ENCODE data around the gene PTPRN2. TPM values are rescaled to one million over a fixed set of nuclear protein-coding genes. Genes with fewer than 3 reads are reported as not detected.

PTPRN2 gene
- total and polyA plus RNA-seq, 2 of the 8 experiments (the other 6 are each of a cell fraction or from before 2014, with no cell fraction given), result 2.6 to 4.5 TPM

DNA sequence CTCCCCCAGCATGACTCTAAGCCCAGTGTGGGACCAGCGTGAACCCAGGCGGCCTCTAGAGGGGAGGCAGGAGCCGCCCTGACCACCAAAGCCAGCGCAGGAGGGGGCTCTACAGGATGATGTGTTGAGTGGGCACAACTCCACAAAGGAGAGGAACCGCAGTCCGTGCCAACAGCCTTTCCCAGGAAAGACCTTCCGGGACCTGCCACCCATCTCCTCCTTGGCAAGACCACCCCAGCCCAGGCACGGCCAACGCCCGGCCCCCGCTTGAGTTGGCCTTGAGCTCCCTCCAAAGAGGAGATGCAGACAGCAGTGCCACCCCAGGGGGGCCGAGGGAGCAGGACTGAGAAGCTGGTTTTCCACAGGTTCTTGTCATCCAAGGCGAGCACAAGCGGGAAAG is 38.9 kb downstream of the PTPRN2 start:
- CTCF ChIA-PET (ENCODE audit: partially characterized antibody), result interaction anchor here (1.0 to 1.3 kb wide), 5 partner anchors 9 to 99 kb away, joined by 3 to 5 read pairs (median 4); no protein-coding TSS in a partner anchor
- no peak overlapping the region for H3K4ac ChIP-seq (replicated peaks; ENCODE audit: insufficient read length, low read depth, low read length)
- H4K91ac ChIP-seq (replicated peaks; ENCODE audit: insufficient read length, low read length), result no peak overlapping the region
- POLR2A ChIA-PET (ENCODE audit: partially characterized antibody), result no interaction called here
- no peaks in the 10 kb centered on the region for H3K36me3 ChIP-seq (ENCODE audit: control insufficient read depth in 2 of 4, insufficient read depth in 4 of 4, low read length in 3 of 4)
- H4K8ac ChIP-seq (ENCODE audit: extremely low read depth, insufficient read depth, low read length), result peak overlapping the region; percentile 45
- H2AFZ ChIP-seq (ENCODE audit: low read length), result no peak overlapping the region
- no peaks in the 10 kb centered on the region for H3K9me3 ChIP-seq (ENCODE audit: insufficient read depth in 2 of 2, low read depth in 1 of 2, low read length in 1 of 2)
- no peak overlapping the region for H2BK20ac ChIP-seq (ENCODE audit: low read length)
- H2AK5ac ChIP-seq (ENCODE audit: low read depth, low read length), result no peak overlapping the region
- no peak for FAIRE-seq
- no peak overlapping the region for H3K18ac ChIP-seq (ENCODE audit: extremely low read depth, low read length)
- H3K4me3 ChIP-seq (ENCODE audit: extremely low read depth in 1 of 4, insufficient read depth in 2 of 4, low read depth in 3 of 4, low read length in 4 of 4), result no peak overlapping the region
- no peaks in the 10 kb centered on the region for H3K27me3 ChIP-seq (replicated peaks in 1 of 4; ENCODE audit: control insufficient read depth in 3 of 4, extremely low read depth in 1 of 4, insufficient read depth in 3 of 4, low read length in 3 of 4)
- H3K4me1 ChIP-seq (replicated peaks in 1 of 4; ENCODE audit: control insufficient read depth in 3 of 4, insufficient read depth in 4 of 4, low read length in 3 of 4), result peaks cover 0 to 19% (median 14%) of the 10 kb centered on the region in 4 experiments; a peak in 6 of 7 replicates
- WGBS, 2 experiments (ENCODE audit: extremely low coverage in 1 of 2, insufficient coverage in 1 of 2, insufficient read length in 1 of 2, insufficient replicate concordance in 2 of 2, low coverage in 1 of 2, low lambda C conversion rate in 2 of 2, missing lambda C conversion rate in 1 of 2), result 80% methylated on average over 14 of the region's 14 CpGs; no CpG with 5 or more reads in 1 of the 2 experiments
- no peaks in the 10 kb centered on the region for H3K23me2 ChIP-seq (ENCODE audit: low read depth, low read length)
- H2BK15ac ChIP-seq (ENCODE audit: low read length), result no peak overlapping the region
- H3K56ac ChIP-seq (replicated peaks; ENCODE audit: insufficient read length, low read depth, low read length), result no peak overlapping the region
- H2BK5ac ChIP-seq (ENCODE audit: low read depth, low read length), result no peak overlapping the region
- H3K27ac ChIP-seq (ENCODE audit: low read depth, low read length), result no peak overlapping the region
- no peak overlapping the region for H3K23ac ChIP-seq (ENCODE audit: insufficient read length)
- H3K4me2 ChIP-seq (ENCODE audit: insufficient read depth in 1 of 2, low read depth in 2 of 2, low read length in 2 of 2), result no peak overlapping the region
- H3K14ac ChIP-seq (ENCODE audit: insufficient read length), result no peak overlapping the region
- H3K79me1 ChIP-seq (ENCODE audit: low read depth, low read length), result no peaks in the 10 kb centered on the region
- no peaks in the 10 kb centered on the region for H3K79me2 ChIP-seq (ENCODE audit: control insufficient read depth in 1 of 2, insufficient read depth in 2 of 2, low read length in 2 of 2)
- TF ChIP-seq JUND (IDR thresholded peaks at IDR 0.05; ENCODE audit: low read length), result no peak
- TF ChIP-seq MAFK (IDR thresholded peaks at IDR 0.05; ENCODE audit: low read depth, low read length), result no peak
- no peak for TF ChIP-seq TCF12 (IDR thresholded peaks at IDR 0.05; ENCODE audit: low read depth, low read length)
- no peak for TF ChIP-seq FOSL1 (IDR thresholded peaks at IDR 0.05; ENCODE audit: insufficient read depth, low read depth, low read length)
- no peak for TF ChIP-seq ASH2L (IDR thresholded peaks at IDR 0.05; ENCODE audit: low read length)
- no peak for TF ChIP-seq SP2 (IDR thresholded peaks at IDR 0.05; ENCODE audit: low read length)
- no peak for TF ChIP-seq SIRT6 (IDR thresholded peaks at IDR 0.05; ENCODE audit: low read length)
- TF ChIP-seq SAP30 (IDR thresholded peaks at IDR 0.05; ENCODE audit: insufficient read depth, insufficient replicate concordance, low read length), result no peak
- H4K20me1 ChIP-seq (replicated peaks in 1 of 2; ENCODE audit: control insufficient read depth in 1 of 2, insufficient read depth in 2 of 2, low read length in 2 of 2), result no peaks in the 10 kb centered on the region
- no peak overlapping the region for H4K5ac ChIP-seq (ENCODE audit: insufficient read length, low read depth, low read length)
- no peak overlapping the region for H2BK12ac ChIP-seq (ENCODE audit: low read depth, low read length)
- no peak overlapping the region for H2BK120ac ChIP-seq (replicated peaks; ENCODE audit: low read depth, low read length)
- no peak for DNase-seq (ENCODE audit: low read depth in 1 of 2, low spot score in 2 of 2)
- H3K9ac ChIP-seq (replicated peaks in 1 of 4; ENCODE audit: extremely low read depth in 1 of 4, low read depth in 3 of 4, low read length in 3 of 4), result no peak overlapping the region

Data from H1 (cell line).